Pons (tissue), 1 donor: ENCODE measurements around the gene CTRB1.
A peak's percentile ranks its signal among the peaks of the same experiment; 100 is the strongest.
"Not testable (repeated sequence)": the region's sequence is repeated elsewhere in the genome, so short reads cannot be mapped to it uniquely, and the experiment has no call there.

Source experiments
- DNase-seq: peaks from one replicate; pipeline ENCODE4 v3.0.0-alpha.2; 2016; ENCODE audit warnings: low spot score

The CTRB1 gene

GRCh38 chr16:75256696-75257343 lies 38.0 kb downstream of the CTRB1 start:
- no peak for DNase-seq

- no peak for DNase-seq
Measured at GRCh38 chr16:75257886-75258806, 39.4 kb downstream of the CTRB1 start.

GRCh38 chr16:75258807-75259141 lies 40.0 kb downstream of the CTRB1 start:
- no peak for DNase-seq

GRCh38 chr16:75260851-75261589 lies 42.2 kb downstream of the CTRB1 start:
- no peak for DNase-seq

- DNase-seq, result no peak
Measured at GRCh38 chr16:75261590-75262078, 42.8 kb downstream of the CTRB1 start.

- no peak for DNase-seq
Measured at GRCh38 chr16:75262104-75262799, 43.5 kb downstream of the CTRB1 start.

- no peak for DNase-seq
Measured at GRCh38 chr16:75262800-75263127, 44.0 kb downstream of the CTRB1 start.

- no peak for DNase-seq
Measured at GRCh38 chr16:75263291-75263962, 44.6 kb downstream of the CTRB1 start.

- peak; percentile 31 for DNase-seq
Measured at GRCh38 chr16:75263963-75264445, 45.2 kb downstream of the CTRB1 start.

GRCh38 chr16:75264457-75264998 lies 45.7 kb downstream of the CTRB1 start:
- DNase-seq, result peak; percentile 70

GRCh38 chr16:75264999-75265910 lies 46.5 kb downstream of the CTRB1 start:
- DNase-seq, result no peak

- DNase-seq, result peak; percentile 38
Measured at GRCh38 chr16:75265911-75266701, 47.3 kb downstream of the CTRB1 start.

GRCh38 chr16:75266738-75267630 lies 48.2 kb downstream of the CTRB1 start:
- peak; percentile 66 for DNase-seq

GRCh38 chr16:75267631-75268264 lies 49.0 kb downstream of the CTRB1 start:
- peak; percentile 66 for DNase-seq

GRCh38 chr16:75269358-75269757 lies 50.6 kb downstream of the CTRB1 start:
- not testable (repeated sequence) for DNase-seq

GRCh38 chr16:75271441-75272096 lies 52.8 kb downstream of the CTRB1 start:
- no peak for DNase-seq

- no peak for DNase-seq
Measured at GRCh38 chr16:75272097-75272551, 53.3 kb downstream of the CTRB1 start.
